Osteoblast (primary cell): Measurements from ENCODE around the gene GALNT10. TPM values are rescaled to one million over a fixed set of nuclear protein-coding genes. Genes with fewer than 3 reads are reported as not detected.

Source experiments
- DNase-seq: peaks from one replicate; pipeline ENCODE4 v3.0.0; 2011; ENCODE audit warnings: low spot score, mixed read lengths; ENCODE audit not compliant: insufficient read length; ENCODE audit errors: missing footprints
- H2AFZ ChIP-seq: 2 replicates; pipeline ENCODE4 v1.6.0; 2011; ENCODE audit warnings: mild to moderate bottlenecking, low read length
- H3K27ac ChIP-seq: 2 replicates; pipeline ENCODE4 v1.5.1; 2011; ENCODE audit warnings: mild to moderate bottlenecking, low read depth, low read length, moderate library complexity
- H3K27me3 ChIP-seq: 2 replicates; pipeline ENCODE4 v1.6.0; 2012; ENCODE audit warnings: mild to moderate bottlenecking, control low read depth, inconsistent platforms, low read length, moderate library complexity; ENCODE audit not compliant: insufficient read depth
- H3K36me3 ChIP-seq: 2 replicates; pipeline ENCODE4 v1.5.1; 2011; ENCODE audit warnings: mild to moderate bottlenecking, low read length, control low read depth, moderate library complexity; ENCODE audit not compliant: insufficient read depth
- H3K4me1 ChIP-seq: 2 replicates; pipeline ENCODE4 v1.5.1; 2011; ENCODE audit warnings: mild to moderate bottlenecking, low read length, control low read depth, moderate library complexity; ENCODE audit not compliant: insufficient read depth
- H3K4me2 ChIP-seq: 2 replicates; pipeline ENCODE4 v1.6.0; 2011; ENCODE audit warnings: mild to moderate bottlenecking, low read length; ENCODE audit not compliant: insufficient read depth
- H3K4me3 ChIP-seq: fragments of 200-600 bp; sonication (generic); 3 replicates; pipeline ENCODE4 v1.5.1; 2012; ENCODE audit warnings: mild to moderate bottlenecking, low read length, inconsistent platforms; ENCODE audit not compliant: insufficient read depth
- H3K79me2 ChIP-seq: 2 replicates; pipeline ENCODE4 v1.6.0; 2012; ENCODE audit warnings: mild to moderate bottlenecking, low read length, control low read depth, inconsistent platforms; ENCODE audit not compliant: insufficient read depth
- H3K9me3 ChIP-seq: 2 replicates; pipeline ENCODE4 v1.5.1; 2011; ENCODE audit warnings: low read depth, low read length, control low read depth
- H4K20me1 ChIP-seq: 2 replicates; pipeline ENCODE4 v1.6.0; 2012; ENCODE audit warnings: mild to moderate bottlenecking, low read length, control low read depth; ENCODE audit not compliant: insufficient read depth
- CTCF ChIP-seq: IDR thresholded peaks from 2 replicates; pipeline ENCODE4 v1.5.1; 2011; ENCODE audit warnings: mild to moderate bottlenecking, low read depth, low read length, moderate library complexity; ENCODE audit errors: extremely low read depth
- total RNA-seq: library from RNA; depleted of rRNA; stranded (reverse); fragments of >200 nt; gene quantifications from 2 replicates; pipeline ENCODE4 v1.2.3, GENCODE V29; 2012

Gene GALNT10
- total RNA-seq, 1 donor = 62.2 TPM

DNA sequence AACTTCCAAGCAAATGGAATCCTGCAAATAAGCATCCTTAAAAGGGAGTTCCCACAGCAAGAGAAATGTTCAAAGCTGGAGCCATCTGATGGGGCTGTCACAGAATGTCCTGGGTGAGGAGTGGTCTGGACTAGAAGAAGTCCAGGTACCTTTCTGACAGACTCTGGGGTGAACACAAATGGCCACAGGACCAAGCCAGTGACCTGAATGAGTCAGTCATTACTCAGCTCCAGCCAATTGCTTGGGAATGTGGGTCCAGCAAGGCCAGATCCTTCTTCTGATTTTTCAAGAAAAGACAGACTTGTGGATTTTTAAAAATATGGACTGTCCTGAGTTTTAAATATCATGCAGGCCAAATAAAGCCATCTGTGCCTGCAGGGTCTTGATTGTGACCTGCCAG, 30.1 kb downstream of the GALNT10 start:
- peak overlapping the region; percentile 60 for H3K4me2 ChIP-seq
- H3K27ac ChIP-seq = peak overlapping the region; percentile 89
- H2AFZ ChIP-seq = peak overlapping the region; percentile 76

GRCh38 chr5:154221371-154221896, 30.9 kb downstream of the GALNT10 start:
- no peak for TF ChIP-seq CTCF
- H3K4me1 ChIP-seq = peaks cover 27% of the 10 kb centered on the region
- H3K4me2 ChIP-seq = peak overlapping the region; percentile 60
- H3K27me3 ChIP-seq = no peaks in the 10 kb centered on the region
- no peaks in the 10 kb centered on the region for H4K20me1 ChIP-seq
- H3K4me3 ChIP-seq = no peak overlapping the region
- peaks cover 14% of the 10 kb centered on the region for H3K36me3 ChIP-seq
- H3K9me3 ChIP-seq = no peaks in the 10 kb centered on the region
- H3K79me2 ChIP-seq = peaks cover 33% of the 10 kb centered on the region
- H3K27ac ChIP-seq = peak overlapping the region; percentile 89
- peak overlapping the region; percentile 76 for H2AFZ ChIP-seq
- peak; percentile 83 for DNase-seq

More for the DNA sequence above, 30.1 kb downstream of the GALNT10 start:
- no peak for TF ChIP-seq CTCF
- Histone ChIP-seq H3K79me2 (peaks cover 33% of the 10 kb centered on the region), H3K9me3 (no peaks in the 10 kb centered on the region), H4K20me1 (no peaks in the 10 kb centered on the region), H3K4me1 (peaks cover 31% of the 10 kb centered on the region), H3K27me3 (no peaks in the 10 kb centered on the region), H3K36me3 (peaks cover 14% of the 10 kb centered on the region), H3K4me3 (no peak overlapping the region)
- DNase-seq = no peak

- H3K79me2 ChIP-seq = peaks cover 29% of the 10 kb centered on the region
- peak overlapping the region; percentile 89 for H3K27ac ChIP-seq
- H4K20me1 ChIP-seq = no peaks in the 10 kb centered on the region
- no peak overlapping the region for H2AFZ ChIP-seq
- no peaks in the 10 kb centered on the region for H3K27me3 ChIP-seq
- DNase-seq = no peak
- H3K9me3 ChIP-seq = no peaks in the 10 kb centered on the region
- peaks cover 27% of the 10 kb centered on the region for H3K4me1 ChIP-seq
- H3K4me2 ChIP-seq = no peak overlapping the region
- TF ChIP-seq CTCF = no peak
- peaks cover 14% of the 10 kb centered on the region for H3K36me3 ChIP-seq
- no peak overlapping the region for H3K4me3 ChIP-seq
Measured at GRCh38 chr5:154222414-154222813, 31.9 kb downstream of the GALNT10 start.

- peaks cover 36% of the 10 kb centered on the region for H3K79me2 ChIP-seq
- H3K4me3 ChIP-seq = no peak overlapping the region
- no peak for DNase-seq
Measured at GRCh38 chr5:154223320-154223719, 32.8 kb downstream of the GALNT10 start.

More at GRCh38 chr5:154223320-154223719, 32.8 kb downstream of the GALNT10 start:
- Histone ChIP-seq H4K20me1 (no peaks in the 10 kb centered on the region), H3K36me3 (peaks cover 14% of the 10 kb centered on the region), H3K27ac (no peak overlapping the region), H2AFZ (no peak overlapping the region), H3K4me2 (no peak overlapping the region), H3K27me3 (no peaks in the 10 kb centered on the region), H3K9me3 (no peaks in the 10 kb centered on the region), H3K4me1 (peaks cover 27% of the 10 kb centered on the region)
- no peak for TF ChIP-seq CTCF
